Activated CD8-positive, alpha-beta T cell treated with anti-CD3 and anti-CD28 coated beads for 36 hours (primary cell): Measurements from ENCODE around the gene MED22. TPM values are rescaled to one million over a fixed set of nuclear protein-coding genes. Genes with fewer than 3 reads are reported as not detected.
A peak's percentile ranks its signal among the peaks of the same experiment; 100 is the strongest.

Source experiments
- ATAC-seq: fragments of 200-7000 bp; cut with Tn5 transposase; one replicate; pipeline ENCODE4 v1.10.0; 2021; ENCODE audit warnings: mild to moderate bottlenecking, moderate library complexity
- CTCF ChIA-PET: fragments of 350-600 bp; sonication (Branson Sonifier 250); formaldehyde crosslinking; loops from one replicate; lab custom pipeline; 2021; ENCODE audit warnings: antibody characterized with exemption; lab: Charles Lee
- POLR2A ChIA-PET: fragments of 350-600 bp; sonication (Branson Sonifier 250); formaldehyde crosslinking; loops from one replicate; lab custom pipeline; 2021; ENCODE audit warnings: antibody characterized with exemption; lab: Charles Lee
- DNase-seq: peaks from one replicate; pipeline ENCODE4 v3.0.0-alpha.2; 2020
- H3K27ac Mint-ChIP-seq: one replicate; pipeline ENCODE4 v1.8.0; 2021; ENCODE audit warnings: mild to moderate bottlenecking, mixed read lengths
- H3K27me3 Mint-ChIP-seq: one replicate; pipeline ENCODE4 v1.8.0; 2021; ENCODE audit warnings: mixed read lengths
- H3K36me3 Mint-ChIP-seq: one replicate; pipeline ENCODE4 v1.8.0; 2021; ENCODE audit warnings: low read depth, mixed read lengths
- H3K4me1 Mint-ChIP-seq: one replicate; pipeline ENCODE4 v1.8.0; 2021; ENCODE audit warnings: low read depth, mixed read lengths
- H3K4me3 Mint-ChIP-seq: one replicate; pipeline ENCODE4 v1.8.0; 2021; ENCODE audit warnings: mild to moderate bottlenecking, moderate library complexity, mixed read lengths
- H3K9me3 Mint-ChIP-seq: one replicate; pipeline ENCODE4 v1.8.0; 2021; ENCODE audit warnings: mixed read lengths
- CTCF ChIP-seq: fragments of 200-600 bp; IDR thresholded peaks from one replicate; pipeline ENCODE4 v1.8.0; 2022; ENCODE audit warnings: antibody characterized with exemption, mild to moderate bottlenecking
- intact Hi-C: fragments of 100-400 bp; cut with micrococcal nuclease; formaldehyde crosslinking; loops from one replicate; pipeline ENCODE4 v1.10.0; 2022
- total RNA-seq, 2 experiments: library from RNA; stranded (reverse); gene quantifications; one replicate each; pipeline ENCODE4 v1.2.3, GENCODE V29; 2021

Gene MED22
- total RNA-seq, 2 experiments from 2014 or later = 23.4 to 29.0 TPM

GRCh38 chr9:133342570-133342969 is 5.4 kb downstream of the MED22 start:
- H3K4me1 Mint-ChIP-seq = peaks cover 40% of the 10 kb centered on the region
- no peaks in the 10 kb centered on the region for H3K27me3 Mint-ChIP-seq
- H3K9me3 Mint-ChIP-seq = no peaks in the 10 kb centered on the region
- POLR2A ChIA-PET = interaction anchor here (1.1 to 24.9 kb wide), 3 partner anchors 19 to 117 kb away, joined by 4 to 872 read pairs (median 4); partner anchors contain the start of genes CACFD1, MED22, RPL7A and SURF1
- DNase-seq (no peak), ATAC-seq (no peak)
- intact Hi-C loops = no loop called here
- H3K4me3 Mint-ChIP-seq = no peak overlapping the region
- H3K36me3 Mint-ChIP-seq = peaks cover 58% of the 10 kb centered on the region
- CTCF ChIA-PET = interaction anchor here (1.2 to 2.8 kb wide), 3 partner anchors 12 to 28 kb away, joined by 5 to 9 read pairs (median 7); partner anchors contain the start of genes SURF1 and SURF2
- H3K27ac Mint-ChIP-seq = no peak overlapping the region
- TF ChIP-seq CTCF = no peak

- DNase-seq = no peak
- intact Hi-C loops = no loop called here
- Mint-ChIP-seq H3K9me3 (no peaks in the 10 kb centered on the region), H3K27ac (peak overlapping the region; percentile 34), H3K4me1 (peaks cover 39% of the 10 kb centered on the region), H3K27me3 (no peaks in the 10 kb centered on the region), H3K36me3 (peaks cover 57% of the 10 kb centered on the region), H3K4me3 (no peak overlapping the region)
- ATAC-seq = no peak
- ChIA-PET CTCF (interaction anchor here (1.0 to 2.8 kb wide), 5 partner anchors 9 to 156 kb away, joined by 4 to 9 read pairs (median 5); partner anchors contain the start of genes SURF1 and SURF2), POLR2A (interaction anchor here (1.1 to 24.9 kb wide), 3 partner anchors 19 to 118 kb away, joined by 4 to 872 read pairs (median 4); partner anchors contain the start of genes CACFD1, MED22, RPL7A and SURF1)
- TF ChIP-seq CTCF = no peak
Observed at GRCh38 chr9:133342069-133342406, 5.9 kb downstream of the MED22 start.

- peaks cover 57% of the 10 kb centered on the region for H3K36me3 Mint-ChIP-seq
- H3K4me3 Mint-ChIP-seq = no peak overlapping the region
- H3K27ac Mint-ChIP-seq = peak overlapping the region; percentile 34
- ChIA-PET POLR2A (interaction anchor here (1.1 to 24.9 kb wide), 3 partner anchors 20 to 118 kb away, joined by 4 to 872 read pairs (median 4); partner anchors contain the start of genes CACFD1, MED22, RPL7A and SURF1), CTCF (interaction anchor here (1.0 to 2.8 kb wide), 4 partner anchors 9 to 155 kb away, joined by 4 to 9 read pairs (median 4); no protein-coding TSS in a partner anchor)
- H3K27me3 Mint-ChIP-seq = no peaks in the 10 kb centered on the region
- intact Hi-C loops = no loop called here
- ATAC-seq (no peak), DNase-seq (no peak)
- H3K9me3 Mint-ChIP-seq = no peaks in the 10 kb centered on the region
- no peak for TF ChIP-seq CTCF
- peaks cover 34% of the 10 kb centered on the region for H3K4me1 Mint-ChIP-seq
Observed at GRCh38 chr9:133341369-133342068, 6.4 kb downstream of the MED22 start.

GRCh38 chr9:133340916-133341315 is 7.0 kb downstream of the MED22 start:
- Mint-ChIP-seq H3K4me3 (no peak overlapping the region), H3K27ac (peak overlapping the region; percentile 78), H3K4me1 (peaks cover 36% of the 10 kb centered on the region), H3K27me3 (no peaks in the 10 kb centered on the region), H3K9me3 (no peaks in the 10 kb centered on the region), H3K36me3 (peaks cover 57% of the 10 kb centered on the region)
- TF ChIP-seq CTCF = no peak
- intact Hi-C loops = no loop called here
- no peak for DNase-seq
- no peak for ATAC-seq
- CTCF ChIA-PET = interaction anchor here (0.9 to 1.9 kb wide), 4 partner anchors 10 to 155 kb away, joined by 3 to 7 read pairs (median 4); no protein-coding TSS in a partner anchor
- POLR2A ChIA-PET = interaction anchor here (24.9 kb wide), 1 partner anchor 21 kb away, joined by 872 read pairs; the partner anchor contains the start of genes MED22, RPL7A, SURF1 and SURF2
